Natural killer cell (primary cell): ENCODE measurements around the gene CIZ1. TPM values are rescaled to one million over a fixed set of nuclear protein-coding genes. Genes with fewer than 3 reads are reported as not detected.

Experiments
- ATAC-seq, 3 donors: fragments of 150-1000 bp in 2 of 3; fragments of 200-7000 bp in 1 of 3; cut with Tn5 transposase; 1 replicate in 1 of 3; 2 replicates in 2 of 3; pipeline ENCODE4 v1.10.0; 2021; ENCODE audit warnings: mild to moderate bottlenecking in 2 of 3, moderate library complexity in 2 of 3
- DNase-seq, 2 donors: peaks; one replicate each; pipeline versions ENCODE4 v3.0.0 to v3.0.0-alpha.2; 2013 to 2021; ENCODE audit warnings: mixed read lengths in 1 of 2
- H3K27ac ChIP-seq: one replicate; pipeline ENCODE4 v1.5.1; 2013; ENCODE audit warnings: mild to moderate bottlenecking, low read length
- H3K27me3 ChIP-seq: one replicate; pipeline ENCODE4 v1.6.1; 2013; ENCODE audit warnings: low read length; ENCODE audit not compliant: control insufficient read depth, insufficient read depth
- H3K36me3 ChIP-seq: one replicate; pipeline ENCODE4 v1.6.1; 2013; ENCODE audit warnings: low read length; ENCODE audit not compliant: control insufficient read depth, insufficient read depth
- H3K4me1 ChIP-seq: one replicate; pipeline ENCODE4 v1.6.1; 2013; ENCODE audit warnings: low read length; ENCODE audit not compliant: control insufficient read depth, insufficient read depth
- H3K4me3 ChIP-seq: one replicate; pipeline ENCODE4 v1.5.1; 2013; ENCODE audit warnings: low read length
- H3K9me3 ChIP-seq: one replicate; pipeline ENCODE4 v1.6.1; 2013; ENCODE audit warnings: low read length; ENCODE audit not compliant: control insufficient read depth, insufficient read depth
- H3K27ac Mint-ChIP-seq, 2 donors: one replicate each; pipeline ENCODE4 v1.8.0; 2022; ENCODE audit warnings: mild to moderate bottlenecking in 2 of 2, mixed read lengths in 2 of 2, moderate library complexity in 1 of 2
- H3K27me3 Mint-ChIP-seq, 2 donors: one replicate each; pipeline ENCODE4 v1.8.0; 2022; ENCODE audit warnings: low read depth in 2 of 2, mixed read lengths in 2 of 2
- H3K36me3 Mint-ChIP-seq: one replicate; pipeline ENCODE4 v1.8.0; 2022; ENCODE audit warnings: mixed read lengths
- H3K4me1 Mint-ChIP-seq, 2 donors: one replicate each; pipeline ENCODE4 v1.8.0; 2022; ENCODE audit warnings: mixed read lengths in 2 of 2
- H3K4me3 Mint-ChIP-seq: one replicate; pipeline ENCODE4 v1.8.0; 2022; ENCODE audit warnings: mild to moderate bottlenecking, moderate library complexity, mixed read lengths
- H3K9me3 Mint-ChIP-seq, 2 donors: one replicate each; pipeline ENCODE4 v1.8.0; 2022; ENCODE audit warnings: mixed read lengths in 2 of 2
- WGBS: methylation state at CpG from one replicate; pipeline ENCODE4 v1.1.7; 2013; ENCODE audit warnings: missing lambda C conversion rate; ENCODE audit not compliant: insufficient coverage; 5-methylcytosine and 5-hydroxymethylcytosine counted together
- intact Hi-C: fragments of 100-400 bp; cut with micrococcal nuclease; formaldehyde crosslinking; loops from one replicate; pipeline ENCODE4 v1.14.2; 2022
- total RNA-seq, 4 donors: library from RNA; stranded (reverse); fragments of 120-200 nt in 1 of 4; gene quantifications; one replicate each; pipeline versions ENCODE4 v1.2.3 to v1.2.4, GENCODE V29; 2013 to 2022
- TF ChIP-seq, protein P1 (sequence below): fragments of 200-600 bp; IDR thresholded peaks from one replicate; pipeline ENCODE4 v1.8.0; 2022; ENCODE audit warnings: antibody characterized with exemption

Gene CIZ1
- total RNA-seq, 3 donors from 2014 or later (not counting 1 experiment from before 2014, with no cell fraction given): 152 to 165 (median 159) TPM

DNA sequence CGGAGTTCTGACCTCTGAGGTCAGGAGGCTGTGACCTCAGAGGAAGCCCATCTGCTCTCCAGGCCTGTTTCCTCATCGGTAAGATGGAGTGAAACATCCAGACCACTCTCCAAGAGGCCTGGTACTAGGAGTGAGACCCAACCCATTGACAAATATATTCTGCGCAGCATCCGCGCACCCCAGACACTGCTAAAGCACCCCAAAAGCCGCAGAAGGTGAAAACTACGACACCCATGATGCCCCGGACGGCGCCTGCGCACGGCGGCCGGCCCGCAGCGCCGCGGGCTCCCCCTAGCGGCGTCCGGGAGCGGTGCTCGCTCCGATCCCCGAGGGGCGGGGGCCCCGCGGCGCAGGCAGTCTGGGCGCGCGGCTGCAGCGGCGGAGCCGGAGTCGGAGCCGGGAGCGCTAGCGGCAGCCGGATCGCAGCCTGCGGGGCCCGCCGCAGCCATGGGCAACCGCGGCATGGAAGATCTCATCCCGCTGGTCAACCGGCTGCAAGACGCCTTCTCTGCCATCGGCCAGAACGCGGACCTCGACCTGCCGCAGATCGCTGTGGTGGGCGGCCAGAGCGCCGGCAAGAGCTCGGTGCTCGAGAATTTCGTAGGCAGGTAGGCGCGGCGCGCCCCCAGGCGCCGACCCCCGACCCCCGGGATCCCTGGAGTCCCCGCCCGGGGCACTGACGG lies 11.8 kb upstream of the CIZ1 start, which contains the start of gene DNM1:
Gene DNM1 (plus strand): TSS at position 356 of the 683 bp plus-strand sequence. CDS start 92 bp downstream, at position 448.
- H3K27ac Mint-ChIP-seq: peak within 1 kb of the TSS in 1 of 2 donors; percentile 39
- ATAC-seq: peak; percentile 98 to 99 (median 99)

DNA sequence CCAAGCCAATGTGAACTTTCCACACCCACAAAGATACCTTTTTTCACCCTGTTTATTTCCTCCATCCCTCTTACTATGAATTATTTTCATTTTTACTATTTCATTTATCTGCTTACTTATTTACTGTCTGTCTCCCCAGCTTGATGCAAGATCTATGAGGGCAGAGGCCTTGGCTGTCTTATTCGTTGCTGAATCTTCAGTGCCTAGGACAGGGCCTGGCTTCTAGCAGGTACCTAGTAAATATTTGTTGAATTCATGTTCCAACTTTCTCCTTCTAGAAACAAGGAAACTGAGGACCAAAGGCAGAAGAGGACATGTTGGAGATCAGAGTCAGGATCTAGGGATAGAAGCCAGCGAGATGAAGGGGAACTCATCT lies 11.3 kb upstream of the CIZ1 start:
- no peaks in the 10 kb centered on the region for H3K36me3 Mint-ChIP-seq
- H3K27ac ChIP-seq: no peak overlapping the region
- no peak overlapping the region for H3K4me3 ChIP-seq
- peaks cover 14 to 22% of the 10 kb centered on the region in 2 donors for H3K27me3 Mint-ChIP-seq
- intact Hi-C loops: loop anchor here (1.0 kb wide), 1 partner anchor 11 kb away; the partner anchor contains the start of gene CIZ1
- DNase-seq (no peak), ATAC-seq (no peak)
- H3K9me3 Mint-ChIP-seq: no peaks in the 10 kb centered on the region
- no peaks in the 10 kb centered on the region for H3K9me3 ChIP-seq
- peaks cover 13% of the 10 kb centered on the region for H3K4me1 ChIP-seq
- H3K4me1 Mint-ChIP-seq: peaks cover 5 to 8% of the 10 kb centered on the region in 2 donors
- TF ChIP-seq, protein P1, sequence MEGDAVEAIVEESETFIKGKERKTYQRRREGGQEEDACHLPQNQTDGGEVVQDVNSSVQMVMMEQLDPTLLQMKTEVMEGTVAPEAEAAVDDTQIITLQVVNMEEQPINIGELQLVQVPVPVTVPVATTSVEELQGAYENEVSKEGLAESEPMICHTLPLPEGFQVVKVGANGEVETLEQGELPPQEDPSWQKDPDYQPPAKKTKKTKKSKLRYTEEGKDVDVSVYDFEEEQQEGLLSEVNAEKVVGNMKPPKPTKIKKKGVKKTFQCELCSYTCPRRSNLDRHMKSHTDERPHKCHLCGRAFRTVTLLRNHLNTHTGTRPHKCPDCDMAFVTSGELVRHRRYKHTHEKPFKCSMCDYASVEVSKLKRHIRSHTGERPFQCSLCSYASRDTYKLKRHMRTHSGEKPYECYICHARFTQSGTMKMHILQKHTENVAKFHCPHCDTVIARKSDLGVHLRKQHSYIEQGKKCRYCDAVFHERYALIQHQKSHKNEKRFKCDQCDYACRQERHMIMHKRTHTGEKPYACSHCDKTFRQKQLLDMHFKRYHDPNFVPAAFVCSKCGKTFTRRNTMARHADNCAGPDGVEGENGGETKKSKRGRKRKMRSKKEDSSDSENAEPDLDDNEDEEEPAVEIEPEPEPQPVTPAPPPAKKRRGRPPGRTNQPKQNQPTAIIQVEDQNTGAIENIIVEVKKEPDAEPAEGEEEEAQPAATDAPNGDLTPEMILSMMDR: no peak
- peak overlapping the region; percentile 73 for H3K4me3 Mint-ChIP-seq
- H3K36me3 ChIP-seq: no peaks in the 10 kb centered on the region
- peak overlapping the region in 1 of 2 donors; percentile 39 for H3K27ac Mint-ChIP-seq
- H3K27me3 ChIP-seq: peaks cover 13% of the 10 kb centered on the region
- 43% methylated on average over 2 of the region's 2 CpGs for WGBS

More for the DNA sequence above, 11.8 kb upstream of the CIZ1 start, which contains the start of gene DNM1:
- peaks cover 13% of the 10 kb centered on the region for H3K4me1 ChIP-seq
- peak within 1 kb of the TSS; percentile 28 for H3K4me3 ChIP-seq
- TF ChIP-seq, protein P1: peak; percentile 92
- peak; percentile 75 to 91 for DNase-seq
- Mint-ChIP-seq H3K4me3 (peak within 1 kb of the TSS; percentile 73), H3K27me3 (peaks cover 15 to 22% of the 10 kb centered on the region in 2 donors), H3K9me3 (no peaks in the 10 kb centered on the region), H3K36me3 (no peaks in the 10 kb centered on the region), H3K4me1 (peaks cover 5 to 8% of the 10 kb centered on the region in 2 donors)
- H3K36me3 ChIP-seq: no peaks in the 10 kb centered on the region
- H3K27me3 ChIP-seq: peaks cover 13% of the 10 kb centered on the region
- H3K27ac ChIP-seq: no peak within 1 kb of the TSS
- no peaks in the 10 kb centered on the region for H3K9me3 ChIP-seq
- intact Hi-C loops: loop anchor here (1.0 kb wide), 1 partner anchor 12 kb away; the partner anchor contains the start of gene CIZ1
- WGBS: under 1% methylated on average over 72 of the region's 72 CpGs

DNA sequence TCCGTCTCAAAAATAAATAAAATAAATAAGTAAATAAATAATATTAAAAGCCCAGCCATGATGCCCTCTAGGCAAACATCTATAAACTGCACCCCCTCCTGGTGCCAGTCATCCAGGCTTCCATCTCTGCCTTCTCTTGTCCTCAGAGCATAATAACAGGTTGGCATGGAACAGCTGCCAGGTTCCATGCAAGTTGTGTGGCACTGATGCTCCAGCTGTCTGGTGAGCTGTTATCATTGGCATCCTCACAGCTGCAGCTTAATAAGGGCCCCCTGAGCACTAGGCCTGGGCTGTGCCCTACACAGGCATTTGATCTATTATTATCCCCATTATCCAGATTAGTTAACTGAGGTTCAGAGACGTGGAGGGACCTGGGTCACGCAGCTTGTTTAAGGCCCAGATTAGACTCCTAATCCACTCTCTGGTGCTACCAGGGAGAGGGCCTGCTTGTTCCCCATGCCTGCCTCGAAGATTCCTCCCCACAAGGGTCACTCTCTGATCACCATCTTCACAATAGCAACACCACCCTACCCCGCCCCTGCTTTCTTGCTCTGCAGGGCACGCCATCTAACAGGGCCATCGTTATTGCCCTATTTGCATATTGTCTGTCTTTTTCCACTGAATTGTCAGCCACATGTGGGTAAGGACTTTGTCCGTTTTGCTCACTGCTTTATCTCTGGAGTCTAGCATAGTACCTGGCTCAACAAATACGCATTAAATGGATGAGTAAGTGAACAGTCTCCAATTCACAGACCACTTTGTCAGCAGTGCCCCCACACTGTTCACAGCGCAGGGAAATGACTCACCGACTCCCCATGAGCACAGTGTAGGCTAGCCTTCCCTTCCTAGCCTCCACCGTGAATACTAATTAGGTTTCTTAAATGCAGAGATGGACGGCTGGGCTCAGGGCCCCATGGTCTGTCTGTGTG lies 10.3 kb upstream of the CIZ1 start:
- H3K27ac ChIP-seq: no peak overlapping the region
- TF ChIP-seq, protein P1: no peak

More for the DNA sequence above, 10.3 kb upstream of the CIZ1 start:
- no peaks in the 10 kb centered on the region for H3K36me3 Mint-ChIP-seq
- H3K36me3 ChIP-seq: no peaks in the 10 kb centered on the region
- H3K4me3 ChIP-seq: no peak overlapping the region
- peaks cover 13% of the 10 kb centered on the region for H3K27me3 ChIP-seq
- peaks cover 8 to 17% of the 10 kb centered on the region in 2 donors for H3K27me3 Mint-ChIP-seq
- intact Hi-C loops: no loop called here
- DNase-seq (no peak), ATAC-seq (no peak)
- peaks cover 5 to 8% of the 10 kb centered on the region in 2 donors for H3K4me1 Mint-ChIP-seq
- peaks cover 13% of the 10 kb centered on the region for H3K4me1 ChIP-seq
- no peaks in the 10 kb centered on the region for H3K9me3 Mint-ChIP-seq
- 91% methylated on average over 13 of the region's 13 CpGs for WGBS
- no peak overlapping the region for H3K27ac Mint-ChIP-seq
- no peak overlapping the region for H3K4me3 Mint-ChIP-seq
- H3K9me3 ChIP-seq: no peaks in the 10 kb centered on the region
